IMR-90 (cell line): ENCODE results near the gene MCL1. TPM values are rescaled to one million over a fixed set of nuclear protein-coding genes. Genes with fewer than 3 reads are reported as not detected.
"Not testable (repeated sequence)": the region's sequence is repeated elsewhere in the genome, so short reads cannot be mapped to it uniquely, and the experiment has no call there.

Experiments
- ATAC-seq: fragments of 200-7000 bp; cut with Tn5 transposase; 2 replicates; pipeline ENCODE4 v1.9.1; 2020; ENCODE audit warnings: low read depth, mild to moderate bottlenecking, moderate library complexity
- BruUV-seq: library from RNA; stranded (reverse); fragments of 400-500 nt; replicated peaks from 2 replicates; lab custom pipeline; 2021; lab: Mats Ljungman, UMichigan
- CTCF ChIA-PET: fragments of 300-600 bp; formaldehyde crosslinking; extraction: SDS; loops from one replicate; lab custom pipeline; 2021; ENCODE audit warnings: antibody characterized with exemption; lab: Yijun Ruan, JAX
- POLR2A ChIA-PET: fragments of 300-600 bp; sonication (Branson Sonifier 250); formaldehyde crosslinking; loops from one replicate; lab custom pipeline; 2022; ENCODE audit warnings: antibody characterized with exemption; ENCODE audit not compliant: unreplicated experiment; lab: Charles Lee
- DNase-seq: peaks from one replicate; pipeline ENCODE4 v3.0.0; 2013
- H2AFZ ChIP-seq: replicated peaks from 2 replicates; pipeline ENCODE3; 2013; ENCODE audit warnings: low read length, mild to moderate bottlenecking; ENCODE audit not compliant: poor library complexity
- H2AK5ac ChIP-seq: 2 replicates; pipeline ENCODE4 v1.6.1; 2013; ENCODE audit warnings: low read depth, low read length, inconsistent platforms
- H2AK9ac ChIP-seq: replicated peaks from 2 replicates; pipeline ENCODE3; 2013; ENCODE audit warnings: mild to moderate bottlenecking, low read depth, low read length, moderate library complexity; ENCODE audit not compliant: poor library complexity
- H2BK120ac ChIP-seq: 2 replicates; pipeline ENCODE4 v1.6.1; 2013; ENCODE audit warnings: low read depth, low read length, inconsistent platforms
- H2BK15ac ChIP-seq: 3 replicates; pipeline ENCODE4 v1.6.1; 2013; ENCODE audit warnings: low read depth, low read length, inconsistent platforms
- H2BK20ac ChIP-seq: 2 replicates; pipeline ENCODE4 v1.6.1; 2013; ENCODE audit warnings: low read depth, mild to moderate bottlenecking, inconsistent platforms, low read length, moderate library complexity
- H2BK5ac ChIP-seq: 2 replicates; pipeline ENCODE4 v1.6.1; 2013; ENCODE audit warnings: mild to moderate bottlenecking, low read depth, low read length, inconsistent platforms; ENCODE audit not compliant: poor library complexity, severe bottlenecking
- H3K14ac ChIP-seq: replicated peaks from 2 replicates; pipeline ENCODE4 v1.6.1; 2013; ENCODE audit warnings: low read depth, low read length, inconsistent platforms
- H3K18ac ChIP-seq: 2 replicates; pipeline ENCODE4 v1.6.1; 2013; ENCODE audit warnings: low read depth, low read length, control low read depth
- H3K23ac ChIP-seq: 2 replicates; pipeline ENCODE4 v1.6.1; 2013; ENCODE audit warnings: low read depth, low read length, inconsistent platforms
- H3K27ac ChIP-seq: 2 replicates; pipeline ENCODE4 v1.5.1; 2013; ENCODE audit warnings: mild to moderate bottlenecking, control low read depth, low read length; ENCODE audit not compliant: insufficient read depth
- H3K27me3 ChIP-seq: 2 replicates; pipeline ENCODE4 v1.6.1; 2013; ENCODE audit warnings: low read length; ENCODE audit not compliant: control insufficient read depth, insufficient read depth
- H3K36me3 ChIP-seq: 2 replicates; pipeline ENCODE4 v1.6.1; 2013; ENCODE audit warnings: low read length, mixed read lengths; ENCODE audit not compliant: control insufficient read depth, insufficient read depth
- H3K4ac ChIP-seq: 2 replicates; pipeline ENCODE4 v1.6.1; 2013; ENCODE audit warnings: low read depth, low read length, inconsistent platforms
- H3K4me1 ChIP-seq: 2 replicates; pipeline ENCODE4 v1.6.1; 2013; ENCODE audit warnings: low read length, mixed read lengths; ENCODE audit not compliant: control insufficient read depth, insufficient read depth
- H3K4me2 ChIP-seq: 2 replicates; pipeline ENCODE4 v1.6.1; 2013; ENCODE audit warnings: low read depth, mild to moderate bottlenecking, control low read depth, low read length, moderate library complexity
- H3K4me3 ChIP-seq: 2 replicates; pipeline ENCODE4 v1.5.1; 2013; ENCODE audit warnings: low read depth, mild to moderate bottlenecking, control low read depth, low read length, moderate library complexity; ENCODE audit not compliant: insufficient read depth
- H3K56ac ChIP-seq: 2 replicates; pipeline ENCODE4 v1.6.1; 2013; ENCODE audit warnings: low read length, inconsistent platforms; ENCODE audit not compliant: insufficient read depth; ENCODE audit errors: extremely low read depth
- H3K79me1 ChIP-seq, 2 experiments: 2 replicates each; pipeline ENCODE4 v1.6.1; 2013; ENCODE audit warnings: low read length in 2 of 2, inconsistent platforms in 1 of 2, low read depth in 1 of 2
- H3K9ac ChIP-seq: 2 replicates; pipeline ENCODE4 v1.6.1; 2013; ENCODE audit warnings: low read depth, low read length, control low read depth
- H3K9me1 ChIP-seq: 2 replicates; pipeline ENCODE4 v1.6.1; 2013; ENCODE audit warnings: low read length, inconsistent platforms; ENCODE audit not compliant: insufficient read depth
- H3K9me3 ChIP-seq: 2 replicates; pipeline ENCODE4 v1.6.1; 2013; ENCODE audit warnings: low read length; ENCODE audit not compliant: control insufficient read depth, insufficient read depth
- H4K20me1 ChIP-seq: 2 replicates; pipeline ENCODE4 v1.6.1; 2013; ENCODE audit warnings: low read length, inconsistent platforms; ENCODE audit not compliant: insufficient read depth
- H4K5ac ChIP-seq: 2 replicates; pipeline ENCODE4 v1.6.1; 2013; ENCODE audit warnings: mild to moderate bottlenecking, low read depth, low read length, control low read depth
- H4K8ac ChIP-seq, 2 experiments: 2 replicates each; pipeline ENCODE4 v1.6.1; 2013; ENCODE audit warnings: low read depth in 2 of 2, low read length in 2 of 2, control low read depth in 1 of 2, inconsistent platforms in 1 of 2
- H4K91ac ChIP-seq: 2 replicates; pipeline ENCODE4 v1.6.1; 2013; ENCODE audit warnings: low read depth, low read length, inconsistent platforms; ENCODE audit not compliant: insufficient read depth
- BHLHE40 ChIP-seq: fragments of 150-350 bp; IDR thresholded peaks from 2 replicates; pipeline ENCODE4 v1.6.1; 2016; ENCODE audit warnings: mild to moderate bottlenecking, low read depth, low read length
- FOS ChIP-seq: fragments of 150-350 bp; IDR thresholded peaks from 2 replicates; pipeline ENCODE4 v1.6.1; 2016; ENCODE audit warnings: low read depth, low read length
- MXI1 ChIP-seq: IDR thresholded peaks from 2 replicates; pipeline ENCODE4 v1.6.1; 2012; ENCODE audit warnings: low read depth, mild to moderate bottlenecking, low read length, moderate library complexity, borderline replicate concordance
- POLR2A ChIP-seq: IDR thresholded peaks from 2 replicates; pipeline ENCODE4 v1.6.1; 2012; ENCODE audit warnings: mild to moderate bottlenecking, low read depth, low read length
- WGBS, 2 experiments: methylation state at CpG; one replicate each; pipeline versions ENCODE4 v1.1.5 to v1.1.7; 2013; ENCODE audit warnings: missing lambda C conversion rate in 2 of 2; ENCODE audit not compliant: insufficient read length in 1 of 2; ENCODE audit errors: extremely low coverage in 2 of 2; 5-methylcytosine and 5-hydroxymethylcytosine counted together
- dilution Hi-C: fragments of 300-500 bp; cut with HindIII; formaldehyde crosslinking; loops from one replicate; pipeline ENCODE4 v1.14.3; 2018; ENCODE audit warnings: low sequenced_read_pairs; ENCODE audit not compliant: unreplicated experiment
- in situ Hi-C: fragments of 300-500 bp; cut with MboI; formaldehyde crosslinking; loops from 3 replicates; pipeline ENCODE4 v1.14.3; 2019; ENCODE audit warnings: low sequenced_read_pairs, inconsistent platforms, mixed read lengths
- intact Hi-C: fragments of 100-400 bp; cut with micrococcal nuclease; formaldehyde crosslinking; loops from 2 replicates; pipeline ENCODE4 v1.10.0; 2022
- polyA plus RNA-seq, 3 experiments: library from polyadenylated mRNA; depleted of rRNA; stranded (reverse); fragments of >200 nt; gene quantifications; 2 replicates each; pipeline ENCODE4 v1.2.3, GENCODE V29; 2012; ENCODE audit warnings: low replicate concordance in 1 of 3
- total RNA-seq: library from RNA; depleted of rRNA; stranded (reverse); fragments of >200 nt; gene quantifications from 2 replicates; pipeline ENCODE4 v1.2.3, GENCODE V29; 2012

MCL1 gene
- total and polyA plus RNA-seq, 2 of the 4 experiments (the other 2 are of a cell fraction), result 79.5 to 142 TPM

GRCh38 chr1:150566589-150567340 is 12.6 kb downstream of the MCL1 start:
- no TSS peak for BruUV-seq

DNA sequence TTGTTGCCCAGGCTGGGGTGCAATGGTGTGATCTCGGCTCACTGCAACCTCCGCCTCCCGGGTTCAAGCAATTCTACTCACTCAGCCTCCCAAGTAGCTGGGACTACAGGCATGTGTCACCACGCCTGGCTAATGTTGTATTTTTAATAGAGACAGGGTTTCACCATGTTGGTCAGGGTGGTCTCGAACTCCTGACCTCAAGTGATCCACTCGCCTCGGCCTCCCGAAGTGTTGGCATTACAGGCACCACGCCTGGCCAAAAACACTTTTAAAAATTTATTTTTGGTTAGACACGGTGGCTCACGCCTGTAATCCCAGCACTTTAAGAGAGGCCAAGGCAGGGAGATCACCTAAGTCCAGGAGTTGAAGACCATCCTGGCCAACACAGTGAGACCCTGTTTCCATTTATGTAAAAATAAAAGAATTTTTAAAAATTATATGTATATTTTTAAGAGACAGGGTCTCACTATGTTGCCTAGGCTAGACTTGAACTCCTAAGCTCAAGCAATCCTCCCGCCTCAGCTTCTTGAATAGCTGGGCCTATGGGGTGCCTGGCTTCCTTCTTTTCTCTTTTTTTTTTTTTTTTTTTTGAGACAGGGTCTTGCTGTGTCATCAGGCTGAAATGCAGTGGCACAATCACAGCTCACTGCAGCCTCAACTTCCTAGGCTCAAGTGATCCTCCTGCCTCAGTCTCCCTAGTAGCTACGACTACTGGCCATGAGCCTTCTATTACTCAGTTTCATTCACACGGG is 14.0 kb downstream of the MCL1 start:
- H4K91ac ChIP-seq, H2BK20ac ChIP-seq, H2BK120ac ChIP-seq, H2BK5ac ChIP-seq, H2AK9ac ChIP-seq, H2BK15ac ChIP-seq, H4K8ac ChIP-seq, H3K27ac ChIP-seq, H3K4ac ChIP-seq, H3K9me3 ChIP-seq, H3K14ac ChIP-seq, ATAC-seq, H3K18ac ChIP-seq, H3K23ac ChIP-seq, H3K36me3 ChIP-seq, H3K9ac ChIP-seq, H3K27me3 ChIP-seq, dilution Hi-C loops, H3K4me2 ChIP-seq, BruUV-seq, H3K4me3 ChIP-seq, H4K5ac ChIP-seq, H3K56ac ChIP-seq, H2AFZ ChIP-seq, DNase-seq: not testable (repeated sequence)
- in situ Hi-C loops, result loop anchor here (10.0 kb wide), 1 partner anchor 239 kb away; the partner anchor contains the start of gene CTSK
- Histone ChIP-seq H3K4me1 (peaks cover 42% of the 10 kb centered on the region), H2AK5ac (peak overlapping the region; percentile 20; the same call in 1 of the 2 replicates), H4K20me1 (peaks cover 50% of the 10 kb centered on the region), H3K79me1 (peaks cover 18 to 83% of the 10 kb centered on the region in 2 experiments; a peak in 3 of 4 replicates), H3K9me1 (peaks cover 29% of the 10 kb centered on the region)
- 100% methylated on average over 1 of the region's 14 CpGs; no CpG with 5 or more reads in 1 of the 2 experiments for WGBS, 2 experiments
- POLR2A ChIA-PET, result interaction anchor here (0.7 kb wide), 1 partner anchor 9 kb away, joined by 3 read pairs; no protein-coding TSS in a partner anchor
- intact Hi-C loops, result loop anchor here (10.0 kb wide), 1 partner anchor 439 kb away; the partner anchor contains the start of genes MINDY1 and PRUNE1
- CTCF ChIA-PET, result interaction anchor here (0.6 kb wide), 1 partner anchor 441 kb away, joined by 6 read pairs; no protein-coding TSS in a partner anchor

More at GRCh38 chr1:150566589-150567340, 12.6 kb downstream of the MCL1 start:
- Histone ChIP-seq H4K8ac (peak overlapping the region; percentile 14 to 73; a peak in 2 of 4 replicates), H3K27me3 (no peaks in the 10 kb centered on the region), H2BK5ac (peak overlapping the region; percentile 70), H3K79me1 (peaks cover 17 to 79% of the 10 kb centered on the region in 2 experiments; a peak in 3 of 4 replicates), H4K91ac (peak overlapping the region; percentile 45), H3K18ac (peak overlapping the region; percentile 83), H3K14ac (peak overlapping the region; percentile 93), H2AFZ (no peak overlapping the region), H2BK120ac (peak overlapping the region; percentile 83), H3K56ac (peak overlapping the region; percentile 24; the same call in 1 of the 2 replicates), H3K9ac (peak overlapping the region; percentile 66), H3K23ac (peak overlapping the region; percentile 94; the same call in 1 of the 2 replicates), H3K9me1 (peaks cover 31% of the 10 kb centered on the region), H4K20me1 (peaks cover 55% of the 10 kb centered on the region), H3K4me3 (no peak overlapping the region), H3K4ac (peak overlapping the region; percentile 86; the same call in 1 of the 2 replicates), H2BK20ac (peak overlapping the region; percentile 77), H4K5ac (peak overlapping the region; percentile 59), H2AK9ac (peak overlapping the region; percentile 71), H3K4me1 (peaks cover 41% of the 10 kb centered on the region), H2BK15ac (peak overlapping the region; percentile 55; the same call in 2 of the 3 replicates), H3K27ac (peak overlapping the region; percentile 89), H3K9me3 (no peaks in the 10 kb centered on the region), H3K36me3 (peaks cover 4% of the 10 kb centered on the region), H2AK5ac (peak overlapping the region; percentile 93), H3K4me2 (peak overlapping the region; percentile 50)
- WGBS, 2 experiments, result no CpG with 5 or more reads among the region's 12 CpGs
- ATAC-seq, result no peak
- TF ChIP-seq BHLHE40, result no peak
- no peak for TF ChIP-seq FOS
- no peak for TF ChIP-seq MXI1
- TF ChIP-seq POLR2A, result peak; percentile 70
- intact Hi-C loops, result loop anchor here (10.0 kb wide), 1 partner anchor 438 kb away; the partner anchor contains the start of genes MINDY1 and PRUNE1
- no peak for DNase-seq
- in situ Hi-C loops, result loop anchor here (10.0 kb wide), 1 partner anchor 238 kb away; the partner anchor contains the start of gene CTSK
- dilution Hi-C loops, result no loop called here
- ChIA-PET CTCF (no interaction called here), POLR2A (interaction anchor here (0.6 to 1.9 kb wide), 2 partner anchors 12 to 85 kb away, joined by 18 to 24 read pairs; partner anchors contain the start of gene MCL1)
